ENCODE measurements around the gene WDR72.
"Not testable (repeated sequence)": the region's sequence is repeated elsewhere in the genome, so short reads cannot be mapped to it uniquely, and the experiment has no call there.

The WDR72 gene

GRCh38 chr15:53709821-53710220, 49.6 kb downstream of the WDR72 start:
- no CpG with 5 or more reads among the region's 2 CpGs for WGBS, 2 experiments (ENCODE audit: insufficient coverage in 2 of 2)
- H3K27ac ChIP-seq (ENCODE audit: low read depth, low read length, severe bottlenecking) = no peak overlapping the region
- H3K9me3 ChIP-seq (ENCODE audit: control insufficient read depth, low read length) = no peaks in the 10 kb centered on the region
- no peaks in the 10 kb centered on the region for H3K4me1 ChIP-seq (ENCODE audit: control insufficient read depth, insufficient read depth, low read length, poor library complexity, severe bottlenecking)
- H3K4me3 ChIP-seq (ENCODE audit: extremely low read depth, insufficient read depth, low read length, poor library complexity, severe bottlenecking) = no peak overlapping the region
- no peaks in the 10 kb centered on the region for H3K36me3 ChIP-seq (ENCODE audit: control insufficient read depth, insufficient read depth, low read length)

- 89 to 92% methylated on average over 6 of the region's 7 CpGs for WGBS, 2 experiments (ENCODE audit: insufficient coverage in 2 of 2)
- Histone ChIP-seq H3K9me3 (ENCODE audit: control insufficient read depth, low read length) (no peaks in the 10 kb centered on the region), H3K27ac (ENCODE audit: low read depth, low read length, severe bottlenecking) (no peak overlapping the region)
These were observed 64.1 kb downstream of the WDR72 start for GRCh38 chr15:53695365-53695764.

GRCh38 chr15:53694476-53694874, 65.0 kb downstream of the WDR72 start:
- Histone ChIP-seq H3K9me3 (ENCODE audit: control insufficient read depth, low read length) (no peaks in the 10 kb centered on the region), H3K4me3 (ENCODE audit: extremely low read depth, insufficient read depth, low read length, poor library complexity, severe bottlenecking) (no peak overlapping the region), H3K27ac (ENCODE audit: low read depth, low read length, severe bottlenecking) (no peak overlapping the region), H3K4me1 (ENCODE audit: control insufficient read depth, insufficient read depth, low read length, poor library complexity, severe bottlenecking) (no peaks in the 10 kb centered on the region), H3K36me3 (ENCODE audit: control insufficient read depth, insufficient read depth, low read length) (no peaks in the 10 kb centered on the region)
- WGBS, 2 experiments (ENCODE audit: insufficient coverage in 2 of 2) = 100% methylated on average over 1 of the region's 1 CpG; no CpG with 5 or more reads in 1 of the 2 experiments

More at GRCh38 chr15:53695365-53695764, 64.1 kb downstream of the WDR72 start:
- Histone ChIP-seq H3K36me3 (ENCODE audit: control insufficient read depth, insufficient read depth, low read length) (no peaks in the 10 kb centered on the region), H3K4me1 (ENCODE audit: control insufficient read depth, insufficient read depth, low read length, poor library complexity, severe bottlenecking) (no peaks in the 10 kb centered on the region), H3K4me3 (ENCODE audit: extremely low read depth, insufficient read depth, low read length, poor library complexity, severe bottlenecking) (no peak overlapping the region)

DNA sequence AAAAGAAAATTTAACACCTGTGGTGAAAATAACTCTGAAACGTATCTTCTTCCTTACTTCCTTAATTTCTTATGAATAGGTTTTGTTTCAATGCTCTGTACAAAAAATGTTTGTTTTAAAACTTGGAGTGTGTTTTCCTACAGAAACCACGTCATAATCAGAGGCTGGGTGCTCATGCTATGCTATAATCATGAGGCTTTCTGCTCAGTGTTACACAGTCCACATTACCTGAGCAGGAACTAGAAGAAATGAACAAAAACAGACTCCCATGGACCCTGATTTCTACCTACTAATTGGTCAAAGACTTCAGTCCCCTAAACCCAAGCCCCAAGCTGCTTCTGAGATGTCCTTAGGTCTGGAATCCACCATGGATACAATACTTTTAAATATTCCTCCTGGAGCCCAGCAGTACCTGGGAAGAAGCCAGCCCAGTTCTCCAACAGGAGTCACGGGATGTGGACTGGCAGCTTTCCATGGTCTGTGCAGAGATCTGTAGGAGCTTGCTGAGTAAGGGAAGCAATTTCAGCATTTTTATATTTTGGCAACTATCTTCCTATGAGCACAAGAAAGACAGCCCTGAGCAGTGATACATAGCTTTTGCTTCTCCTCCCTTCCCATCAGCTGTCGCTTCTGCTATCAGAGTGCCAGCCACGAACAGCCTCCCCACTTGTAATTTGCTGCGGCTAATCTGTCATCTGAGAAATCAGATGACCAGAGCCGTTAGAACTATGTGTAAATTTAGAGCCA, 65.6 kb downstream of the WDR72 start:
- Histone ChIP-seq H3K27ac (ENCODE audit: low read depth, low read length, severe bottlenecking) (no peak overlapping the region), H3K4me1 (ENCODE audit: control insufficient read depth, insufficient read depth, low read length, poor library complexity, severe bottlenecking) (no peaks in the 10 kb centered on the region), H3K9me3 (ENCODE audit: control insufficient read depth, low read length) (no peaks in the 10 kb centered on the region), H3K4me3 (ENCODE audit: extremely low read depth, insufficient read depth, low read length, poor library complexity, severe bottlenecking) (no peak overlapping the region), H3K36me3 (ENCODE audit: control insufficient read depth, insufficient read depth, low read length) (no peaks in the 10 kb centered on the region)
- WGBS, 2 experiments (ENCODE audit: insufficient coverage in 2 of 2) = 39 to 73% methylated on average over 3 to 4 of the region's 7 CpGs

DNA sequence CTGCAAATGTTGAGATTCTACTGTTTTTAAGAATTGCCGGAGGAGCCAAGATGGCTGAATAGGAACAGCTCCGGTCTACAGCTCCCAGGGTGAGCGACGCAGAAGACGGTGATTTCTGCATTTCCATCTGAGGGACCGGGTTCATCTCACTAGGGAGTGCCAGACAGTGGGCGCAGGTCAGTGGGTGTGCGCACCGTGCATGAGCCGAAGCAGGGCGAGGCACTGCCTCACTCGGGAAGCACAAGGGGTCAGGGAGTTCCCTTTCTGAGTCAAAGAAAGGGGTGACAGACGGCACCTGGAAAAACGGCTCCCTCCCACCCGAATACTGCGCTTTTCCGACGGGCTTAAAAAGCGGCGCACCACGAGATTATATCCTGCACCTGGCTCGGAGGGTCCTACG, 75.3 kb downstream of the WDR72 start:
- not testable (repeated sequence) for H3K36me3 ChIP-seq (ENCODE audit: control insufficient read depth, insufficient read depth, low read length); H3K9me3 ChIP-seq (ENCODE audit: control insufficient read depth, low read length); H3K4me1 ChIP-seq (ENCODE audit: control insufficient read depth, insufficient read depth, low read length, poor library complexity, severe bottlenecking); H3K4me3 ChIP-seq (ENCODE audit: extremely low read depth, insufficient read depth, low read length, poor library complexity, severe bottlenecking); H3K27ac ChIP-seq (ENCODE audit: low read depth, low read length, severe bottlenecking)
- 78 to 91% methylated on average over 7 to 13 of the region's 23 CpGs for WGBS, 2 experiments (ENCODE audit: insufficient coverage in 2 of 2)

- no peaks in the 10 kb centered on the region for H3K36me3 ChIP-seq (ENCODE audit: control insufficient read depth, insufficient read depth, low read length)
- no peak overlapping the region for H3K4me3 ChIP-seq (ENCODE audit: extremely low read depth, insufficient read depth, low read length, poor library complexity, severe bottlenecking)
- no peaks in the 10 kb centered on the region for H3K4me1 ChIP-seq (ENCODE audit: control insufficient read depth, insufficient read depth, low read length, poor library complexity, severe bottlenecking)
- no peak overlapping the region for H3K27ac ChIP-seq (ENCODE audit: low read depth, low read length, severe bottlenecking)
- WGBS, 2 experiments (ENCODE audit: insufficient coverage in 2 of 2) = 75 to 86% methylated on average over 1 to 2 of the region's 5 CpGs
- no peaks in the 10 kb centered on the region for H3K9me3 ChIP-seq (ENCODE audit: control insufficient read depth, low read length)
These were observed 78.4 kb downstream of the WDR72 start for GRCh38 chr15:53681056-53681455.

- Histone ChIP-seq H3K27ac (ENCODE audit: low read depth, low read length, severe bottlenecking) (no peak overlapping the region), H3K4me1 (ENCODE audit: control insufficient read depth, insufficient read depth, low read length, poor library complexity, severe bottlenecking) (no peaks in the 10 kb centered on the region), H3K36me3 (ENCODE audit: control insufficient read depth, insufficient read depth, low read length) (no peaks in the 10 kb centered on the region), H3K9me3 (ENCODE audit: control insufficient read depth, low read length) (no peaks in the 10 kb centered on the region), H3K4me3 (ENCODE audit: extremely low read depth, insufficient read depth, low read length, poor library complexity, severe bottlenecking) (no peak overlapping the region)
These were observed 83.6 kb downstream of the WDR72 start for GRCh38 chr15:53675832-53676231.

DNA sequence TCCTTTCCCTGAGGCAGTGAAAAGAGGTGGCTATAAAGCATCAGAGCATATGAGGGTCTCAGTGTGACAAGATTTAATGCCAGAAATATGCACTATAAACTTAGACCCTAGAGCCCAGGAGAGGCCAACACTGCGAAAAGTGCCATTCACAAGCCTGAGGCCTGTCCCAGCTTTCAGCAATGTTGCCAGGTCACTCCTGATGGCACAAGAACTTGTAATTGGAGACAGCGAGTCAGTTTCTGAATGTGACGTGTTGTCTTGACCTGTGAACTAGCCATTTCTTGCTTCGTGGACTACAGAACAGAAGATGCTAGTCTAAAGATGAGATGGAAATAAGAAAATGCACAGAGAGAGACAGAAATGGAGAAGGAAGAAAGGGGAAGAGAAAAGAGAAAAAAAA, 87.9 kb downstream of the WDR72 start:
- H3K27ac ChIP-seq (ENCODE audit: low read depth, low read length, severe bottlenecking) = no peak overlapping the region
- no peaks in the 10 kb centered on the region for H3K9me3 ChIP-seq (ENCODE audit: control insufficient read depth, low read length)
- WGBS, 2 experiments (ENCODE audit: insufficient coverage in 2 of 2) = 75 to 89% methylated on average over 4 of the region's 4 CpGs
- no peak overlapping the region for H3K4me3 ChIP-seq (ENCODE audit: extremely low read depth, insufficient read depth, low read length, poor library complexity, severe bottlenecking)
- no peaks in the 10 kb centered on the region for H3K36me3 ChIP-seq (ENCODE audit: control insufficient read depth, insufficient read depth, low read length)
- no peaks in the 10 kb centered on the region for H3K4me1 ChIP-seq (ENCODE audit: control insufficient read depth, insufficient read depth, low read length, poor library complexity, severe bottlenecking)

- Histone ChIP-seq H3K27ac (ENCODE audit: low read depth, low read length, severe bottlenecking) (no peak overlapping the region), H3K4me3 (ENCODE audit: extremely low read depth, insufficient read depth, low read length, poor library complexity, severe bottlenecking) (no peak overlapping the region), H3K9me3 (ENCODE audit: control insufficient read depth, low read length) (no peaks in the 10 kb centered on the region), H3K36me3 (ENCODE audit: control insufficient read depth, insufficient read depth, low read length) (no peaks in the 10 kb centered on the region), H3K4me1 (ENCODE audit: control insufficient read depth, insufficient read depth, low read length, poor library complexity, severe bottlenecking) (no peaks in the 10 kb centered on the region)
- 90 to 100% methylated on average over 1 to 2 of the region's 3 CpGs for WGBS, 2 experiments (ENCODE audit: insufficient coverage in 2 of 2)
These were observed 88.8 kb downstream of the WDR72 start for GRCh38 chr15:53670701-53671100.

- H3K4me1 ChIP-seq (ENCODE audit: control insufficient read depth, insufficient read depth, low read length, poor library complexity, severe bottlenecking) = no peaks in the 10 kb centered on the region
- no peak overlapping the region for H3K4me3 ChIP-seq (ENCODE audit: extremely low read depth, insufficient read depth, low read length, poor library complexity, severe bottlenecking)
- no peaks in the 10 kb centered on the region for H3K9me3 ChIP-seq (ENCODE audit: control insufficient read depth, low read length)
- 60 to 100% methylated on average over 1 of the region's 4 CpGs for WGBS, 2 experiments (ENCODE audit: insufficient coverage in 2 of 2)
- H3K27ac ChIP-seq (ENCODE audit: low read depth, low read length, severe bottlenecking) = no peak overlapping the region
- no peaks in the 10 kb centered on the region for H3K36me3 ChIP-seq (ENCODE audit: control insufficient read depth, insufficient read depth, low read length)
These were observed 93.5 kb downstream of the WDR72 start for GRCh38 chr15:53665930-53666329.

DNA sequence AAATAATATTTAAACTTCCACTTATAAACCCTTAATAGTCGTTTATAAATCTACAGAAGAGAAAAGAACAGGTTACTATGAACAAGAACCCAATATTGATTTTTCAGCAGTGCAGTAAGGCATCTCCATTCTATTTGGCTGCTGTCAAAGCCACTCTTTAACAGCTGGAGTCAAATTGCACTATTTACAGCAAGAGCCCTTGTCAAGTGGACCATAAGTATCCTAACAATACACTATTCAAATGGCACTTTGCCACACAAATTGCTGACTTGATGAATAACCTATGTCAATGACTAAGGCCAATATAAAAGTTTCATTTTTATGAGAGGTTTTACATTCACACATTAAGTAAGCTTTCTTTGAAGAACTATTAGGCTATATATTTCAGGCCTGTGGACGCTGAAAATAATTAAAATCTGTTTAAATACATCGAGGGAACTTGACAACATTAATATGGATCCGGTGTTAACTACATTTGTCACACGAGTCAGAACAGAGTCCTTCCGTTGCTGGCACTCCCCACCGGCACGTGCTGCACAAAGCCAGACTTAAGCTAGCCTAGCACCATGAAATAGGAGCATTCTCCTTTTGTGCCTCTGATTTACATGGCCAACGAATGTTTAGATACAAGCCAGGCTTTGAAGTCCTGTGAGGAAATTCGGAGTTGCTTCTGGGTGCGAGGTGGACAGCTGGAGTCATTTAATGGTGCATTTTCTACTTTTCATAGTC, 100.5 kb downstream of the WDR72 start:
- Histone ChIP-seq H3K36me3 (ENCODE audit: control insufficient read depth, insufficient read depth, low read length) (no peaks in the 10 kb centered on the region), H3K4me3 (ENCODE audit: extremely low read depth, insufficient read depth, low read length, poor library complexity, severe bottlenecking) (no peak overlapping the region), H3K9me3 (ENCODE audit: control insufficient read depth, low read length) (no peaks in the 10 kb centered on the region), H3K27ac (ENCODE audit: low read depth, low read length, severe bottlenecking) (no peak overlapping the region), H3K4me1 (ENCODE audit: control insufficient read depth, insufficient read depth, low read length, poor library complexity, severe bottlenecking) (no peaks in the 10 kb centered on the region)
- 62 to 64% methylated on average over 9 of the region's 11 CpGs for WGBS, 2 experiments (ENCODE audit: insufficient coverage in 2 of 2)

All from mesodermal cell (in vitro differentiated cells).